ENCODE data around the gene L3MBTL4. TPM values are rescaled to one million over a fixed set of nuclear protein-coding genes. Genes with fewer than 3 reads are reported as not detected.
"Not testable (repeated sequence)": the region's sequence is repeated elsewhere in the genome, so short reads cannot be mapped to it uniquely, and the experiment has no call there.

The L3MBTL4 gene
- total RNA-seq, 1 donor from 2014 or later, result 10.9 TPM

- DNase-seq (ENCODE audit: low spot score) (no peak), ATAC-seq (no peak)
Observed at GRCh38 chr18:6204476-6204875, 210.2 kb downstream of the L3MBTL4 start.

- ATAC-seq (no peak), DNase-seq (ENCODE audit: low spot score) (no peak)
Observed at GRCh38 chr18:6203791-6204190, 210.9 kb downstream of the L3MBTL4 start.

DNA sequence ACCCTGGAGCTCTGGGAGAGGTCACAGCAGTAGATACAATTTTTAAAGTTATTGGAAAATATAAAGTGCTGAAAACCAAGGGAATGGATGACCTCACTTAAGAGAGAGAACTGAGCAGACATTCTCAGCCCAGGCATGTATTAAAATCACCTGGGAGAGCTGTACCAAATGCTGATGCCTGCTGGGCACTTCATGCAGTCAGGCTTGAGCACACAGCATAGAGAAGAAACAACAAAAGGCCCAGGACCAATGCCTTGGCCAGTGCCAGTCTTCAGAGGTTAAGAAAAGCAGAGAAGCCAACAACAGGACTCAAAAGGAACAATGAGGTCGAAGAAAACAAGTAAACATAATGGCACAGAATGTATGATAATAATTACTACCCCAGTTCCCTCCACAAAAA, 211.8 kb downstream of the L3MBTL4 start:
- DNase-seq (ENCODE audit: low spot score) (no peak), ATAC-seq (no peak)

DNA sequence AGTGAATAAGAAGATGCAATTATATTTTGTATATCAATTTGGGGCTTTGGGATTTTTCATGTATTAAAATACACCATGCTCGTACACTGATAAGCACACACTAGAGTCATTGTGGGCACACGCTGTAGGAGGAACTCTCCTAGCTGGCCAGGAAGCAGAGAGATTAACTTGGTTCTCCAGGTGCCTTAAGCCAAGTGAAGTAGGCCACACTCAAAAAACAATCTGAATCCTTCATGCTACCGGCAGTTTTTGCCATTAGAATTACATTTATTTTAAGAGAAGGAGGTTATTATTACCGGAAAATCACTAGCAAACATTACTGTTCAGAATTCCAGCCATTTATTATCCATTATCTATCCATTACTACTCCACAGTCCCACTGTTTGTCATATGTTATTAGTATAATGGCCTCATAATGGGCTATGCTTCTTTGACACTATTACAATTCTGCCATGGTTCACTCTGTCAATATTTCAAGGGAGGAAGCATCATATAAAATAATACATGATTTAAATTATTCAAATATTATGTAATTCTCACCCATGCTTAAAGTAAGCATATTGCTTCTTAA, 214.4 kb downstream of the L3MBTL4 start:
- DNase-seq (ENCODE audit: low spot score) (no peak), ATAC-seq (no peak)

DNA sequence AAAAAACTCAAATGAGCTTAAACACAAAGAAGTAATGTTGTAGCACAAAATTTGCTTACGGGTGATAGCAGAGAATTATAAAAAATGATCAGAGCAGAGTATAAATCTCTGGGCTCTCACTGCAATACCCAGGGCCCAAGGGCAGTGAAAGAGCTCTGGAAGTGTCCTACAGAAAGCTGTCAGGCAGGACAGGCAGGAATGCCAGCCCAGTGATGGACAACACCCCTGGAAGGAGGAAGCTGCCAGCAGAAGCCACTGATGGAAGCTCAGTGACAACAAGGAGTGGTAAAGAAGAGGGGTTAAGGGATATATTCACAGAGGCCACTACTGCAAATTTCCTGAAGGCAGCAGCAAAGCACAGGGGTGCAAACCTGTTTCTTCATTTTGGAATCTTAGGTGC, 214.9 kb downstream of the L3MBTL4 start:
- DNase-seq (ENCODE audit: low spot score), result no peak
- no peak for ATAC-seq

DNA sequence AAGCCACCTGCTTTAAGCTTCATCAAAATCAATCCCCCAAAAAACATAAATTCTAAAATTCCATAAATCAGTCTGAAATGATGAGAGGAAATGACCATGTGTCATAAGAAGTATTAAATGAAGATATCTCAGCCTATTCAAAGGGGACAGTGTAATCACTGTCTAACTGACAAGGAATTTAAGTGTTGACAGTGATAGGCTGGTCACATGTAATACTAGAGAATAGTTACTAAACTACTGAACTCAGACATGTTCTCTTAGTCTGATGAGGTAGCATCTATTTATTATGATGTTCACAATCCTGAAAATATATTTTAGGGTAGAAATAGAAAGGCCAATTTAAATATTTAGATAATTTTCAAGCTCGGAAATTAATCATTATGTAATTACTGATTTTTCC, 216.1 kb downstream of the L3MBTL4 start:
- no peak for DNase-seq (ENCODE audit: low spot score)
- ATAC-seq, result no peak

DNA sequence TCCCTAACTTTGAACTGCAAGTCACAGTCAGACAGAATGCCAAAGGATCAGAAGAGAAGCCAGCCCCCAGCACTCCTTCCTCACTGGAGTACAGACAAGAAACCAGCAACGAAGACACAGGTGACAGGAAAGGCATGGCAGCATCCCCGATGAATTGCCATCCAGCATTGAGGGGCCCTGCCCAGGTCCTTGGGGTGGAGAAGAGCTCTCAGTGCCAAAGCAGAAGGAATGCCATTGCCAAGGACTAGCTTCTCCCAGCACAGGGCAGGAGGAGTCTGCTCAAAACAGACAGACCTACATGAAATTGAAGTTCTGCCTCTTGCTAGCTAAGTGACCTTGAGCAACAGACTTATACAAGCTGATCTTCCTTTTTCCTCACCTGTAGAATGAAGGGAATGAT, 220.1 kb downstream of the L3MBTL4 start:
- ATAC-seq (no peak), DNase-seq (ENCODE audit: low spot score) (no peak)

- DNase-seq (ENCODE audit: low spot score); ATAC-seq: not testable (repeated sequence)
Observed at GRCh38 chr18:6185782-6186181, 228.9 kb downstream of the L3MBTL4 start.

DNA sequence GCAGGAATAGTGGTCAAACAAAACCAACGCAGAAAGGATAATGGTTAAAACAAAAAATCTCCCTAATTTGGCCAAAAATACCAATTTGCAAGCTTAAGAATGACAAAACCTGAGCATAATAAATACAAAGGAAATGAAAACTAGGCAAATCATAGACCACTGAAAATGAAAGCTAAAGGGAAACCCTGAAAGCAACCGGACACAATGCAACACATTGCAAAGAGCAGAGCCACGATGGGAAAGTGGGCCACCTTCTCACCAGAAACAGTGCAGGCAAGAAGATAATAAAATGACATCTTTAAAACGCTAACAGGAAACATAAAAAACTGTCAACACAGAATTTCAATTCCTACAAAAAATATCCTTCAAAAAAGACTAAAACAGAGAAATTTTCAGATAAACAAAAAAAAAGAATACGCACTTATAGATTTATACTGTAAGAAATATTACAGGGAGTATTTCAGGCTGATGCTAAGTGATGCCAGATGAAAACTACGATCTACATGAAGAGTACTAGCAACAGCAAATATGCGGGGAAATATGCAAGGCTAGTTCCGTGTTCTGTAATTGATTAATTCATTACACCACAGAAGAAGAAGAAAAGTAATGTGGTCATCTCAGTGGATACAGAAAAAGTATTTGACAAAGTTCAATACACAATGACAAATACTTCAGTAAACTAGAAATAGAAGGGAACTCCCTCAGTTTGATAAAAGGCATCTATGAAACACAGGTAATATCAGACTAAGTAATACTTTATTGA, 239.5 kb downstream of the L3MBTL4 start:
- no peak for ATAC-seq
- no peak for DNase-seq (ENCODE audit: low spot score)

- ATAC-seq (no peak), DNase-seq (ENCODE audit: low spot score) (no peak)
Observed at GRCh38 chr18:6170604-6171003, 244.1 kb downstream of the L3MBTL4 start.

DNA sequence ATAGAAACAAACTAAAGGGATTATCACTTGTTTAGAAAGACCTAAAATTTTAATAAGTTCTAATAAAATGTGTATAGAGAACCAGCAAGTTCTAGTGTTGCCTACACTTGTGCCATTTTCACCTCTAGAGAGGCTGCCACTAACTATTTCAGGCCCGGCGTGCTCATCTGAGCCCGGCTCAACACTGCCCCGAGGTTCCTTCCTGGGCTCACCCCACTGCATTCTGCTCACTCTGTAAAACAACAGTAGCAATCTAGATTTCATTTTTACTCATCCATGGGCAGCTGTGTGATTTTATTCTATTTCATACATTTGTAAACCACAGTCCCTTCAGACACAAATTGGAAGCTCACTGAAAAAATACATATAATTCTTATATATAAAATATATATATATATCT, 253.2 kb downstream of the L3MBTL4 start:
- ATAC-seq (no peak), DNase-seq (ENCODE audit: low spot score) (no peak)

GRCh38 chr18:6159426-6159825, 255.3 kb downstream of the L3MBTL4 start:
- DNase-seq (ENCODE audit: low spot score), result no peak

DNA sequence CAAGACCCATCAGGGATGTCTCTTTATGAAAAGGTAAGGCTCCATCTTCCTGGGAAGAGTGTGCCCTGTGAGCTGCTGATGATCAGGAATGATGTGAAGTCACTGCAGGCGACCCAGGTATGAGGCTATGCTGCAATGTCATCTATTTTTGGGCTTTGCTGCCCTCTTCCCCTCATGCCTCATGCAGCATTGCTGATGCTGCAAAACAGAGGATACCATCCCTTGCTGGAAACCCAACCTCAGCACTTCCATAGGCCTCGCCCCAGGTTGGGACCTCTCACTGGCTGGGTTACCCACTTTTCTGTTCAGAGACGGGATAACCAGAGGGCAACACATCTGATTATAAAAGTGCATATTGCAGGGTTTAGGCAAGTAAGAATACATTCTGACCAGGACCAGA, 255.8 kb downstream of the L3MBTL4 start:
- DNase-seq (ENCODE audit: low spot score), result no peak

More at GRCh38 chr18:6159426-6159825, 255.3 kb downstream of the L3MBTL4 start:
- no peak for ATAC-seq

DNA sequence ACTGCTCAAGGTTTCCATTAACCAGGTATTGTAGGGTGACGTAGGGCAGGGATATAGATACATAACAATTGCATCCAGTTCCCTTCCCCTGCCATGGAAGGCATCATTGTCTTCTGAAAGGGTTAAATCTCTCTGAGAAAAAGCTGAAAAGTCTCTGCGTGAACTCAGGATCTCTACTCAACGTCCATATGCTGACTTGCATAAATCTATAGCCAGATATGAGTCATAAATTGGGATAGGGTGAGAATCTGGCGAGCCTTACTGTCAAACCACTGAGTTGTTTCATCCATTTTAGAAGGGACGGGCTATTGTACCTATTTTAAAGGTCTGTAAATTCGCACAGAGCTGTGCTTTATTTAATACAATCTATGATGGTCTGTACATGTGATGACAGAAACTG, 258.3 kb downstream of the L3MBTL4 start:
- ATAC-seq, result no peak
- DNase-seq (ENCODE audit: low spot score), result no peak

More for the DNA sequence above, 255.8 kb downstream of the L3MBTL4 start:
- no peak for ATAC-seq

DNA sequence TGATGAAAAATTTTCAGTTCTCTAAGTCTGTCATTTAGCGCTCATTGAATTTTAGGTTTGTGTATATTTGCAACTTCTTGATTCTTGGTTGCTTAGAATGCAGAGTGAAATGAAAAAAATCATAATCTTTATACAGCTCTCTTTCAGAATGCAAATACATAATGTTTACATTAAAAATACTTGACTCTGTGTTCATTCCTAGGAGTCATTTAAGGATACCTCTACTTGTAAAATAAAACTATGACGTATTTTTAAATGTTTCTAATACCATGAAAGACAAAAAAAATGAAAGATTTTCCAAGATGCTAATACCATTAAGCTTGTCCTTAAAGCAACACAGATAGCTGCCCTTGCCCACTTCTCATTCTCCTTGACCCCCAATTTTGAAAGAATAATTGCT, 259.0 kb downstream of the L3MBTL4 start:
- ATAC-seq, result no peak
- no peak for DNase-seq (ENCODE audit: low spot score)

DNA sequence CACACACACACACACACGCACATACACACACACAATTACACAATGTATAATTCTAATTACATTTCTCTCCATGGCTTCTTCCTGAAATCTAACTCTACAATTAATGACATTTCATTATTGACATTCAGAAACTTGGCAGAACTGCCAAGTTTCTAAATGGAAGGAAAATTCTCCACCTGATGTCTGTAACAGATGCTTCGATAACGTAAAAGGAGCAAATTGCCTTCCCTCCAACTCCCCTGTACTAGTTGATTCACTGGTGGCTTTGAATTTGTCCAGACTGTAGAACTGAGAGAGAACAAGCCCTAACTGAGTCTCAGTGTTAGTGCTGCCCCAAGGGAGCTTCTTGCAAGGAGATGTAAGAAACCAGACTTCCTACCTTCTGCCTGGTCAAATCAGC, 264.3 kb downstream of the L3MBTL4 start:
- DNase-seq (ENCODE audit: low spot score), result no peak
- peak; percentile 18 for ATAC-seq

GRCh38 chr18:6146307-6146661, 268.4 kb downstream of the L3MBTL4 start:
- no peak for DNase-seq (ENCODE audit: low spot score)
- ATAC-seq, result no peak

- no peak for ATAC-seq
- no peak for DNase-seq (ENCODE audit: low spot score)
Observed at GRCh38 chr18:6145645-6146306, 268.9 kb downstream of the L3MBTL4 start.

DNA sequence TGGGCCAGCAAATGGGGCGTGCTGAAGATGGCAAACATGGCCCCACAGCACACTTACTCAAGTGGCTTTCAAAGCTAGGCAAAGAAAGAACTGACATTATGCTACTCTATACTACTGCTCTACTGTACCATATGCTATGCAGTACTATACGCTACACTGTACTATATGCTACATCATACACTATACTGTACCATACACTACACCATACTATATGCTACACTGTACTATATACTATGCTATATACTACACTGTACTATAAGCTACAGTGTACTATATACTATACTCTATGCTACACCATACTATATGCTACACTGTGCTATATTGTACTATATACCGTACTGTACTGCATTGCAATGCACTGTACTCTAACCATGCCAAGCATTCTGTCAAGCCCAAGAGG, 275.7 kb downstream of the L3MBTL4 start:
- ATAC-seq, result no peak
- no peak for DNase-seq (ENCODE audit: low spot score)

DNA sequence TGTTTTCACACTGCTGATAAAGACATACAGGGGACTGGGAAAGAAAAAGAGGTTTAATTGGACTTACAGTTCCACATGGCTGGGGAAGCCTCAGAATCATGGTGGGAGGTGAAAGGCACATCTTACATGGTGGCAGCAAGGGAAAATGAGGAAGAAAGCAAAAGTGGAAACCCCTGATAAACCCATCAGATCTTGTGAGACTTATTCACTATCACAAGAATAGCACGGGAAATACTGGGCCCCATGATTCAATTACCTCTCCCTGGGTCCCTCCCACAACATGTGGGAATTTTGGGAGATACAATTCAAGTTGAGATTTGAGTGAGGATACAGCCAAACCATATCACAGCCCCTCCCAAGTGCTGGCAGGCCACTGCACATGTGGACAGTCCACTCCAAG, 278.8 kb downstream of the L3MBTL4 start:
- DNase-seq (ENCODE audit: low spot score); ATAC-seq: not testable (repeated sequence)

DNA sequence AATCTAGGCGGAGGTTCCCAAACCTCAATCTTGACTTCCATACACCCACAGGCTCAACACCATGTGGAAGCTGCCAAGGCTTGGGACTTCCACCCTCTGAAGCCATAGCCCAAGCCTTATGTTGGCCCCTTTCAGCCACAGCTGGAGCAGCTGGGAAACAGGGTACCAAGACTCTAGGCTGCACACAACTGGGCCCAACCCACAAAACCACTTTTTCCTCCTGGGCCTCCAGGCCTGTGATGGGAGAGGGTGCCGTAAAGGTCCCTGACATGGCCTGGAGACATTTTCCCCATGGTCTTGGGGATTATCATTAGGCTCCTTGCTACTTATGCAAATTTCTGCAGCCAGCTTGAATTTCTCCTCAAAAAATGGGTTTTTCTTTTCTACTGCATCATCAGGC, 279.7 kb downstream of the L3MBTL4 start:
- ATAC-seq, result not testable (repeated sequence)

GRCh38 chr18:6132751-6133368, 281.9 kb downstream of the L3MBTL4 start:
- DNase-seq (ENCODE audit: low spot score) (no peak), ATAC-seq (no peak)

More for the DNA sequence above, 279.7 kb downstream of the L3MBTL4 start:
- not testable (repeated sequence) for DNase-seq (ENCODE audit: low spot score)

Measured in left lobe of liver (tissue), 2 donors.